H1 (cell line): ENCODE data around the gene CARD18. TPM values are rescaled to one million over a fixed set of nuclear protein-coding genes. Genes with fewer than 3 reads are reported as not detected.

Experiments
- CTCF ChIA-PET: fragments of 300-600 bp; sonication (Branson Sonifier 250); formaldehyde crosslinking; loops from one replicate; lab custom pipeline; 2021; ENCODE audit not compliant: partially characterized antibody; lab: Charles Lee
- POLR2A ChIA-PET: fragments of 300-600 bp; sonication (Branson Sonifier 250); formaldehyde crosslinking; loops from one replicate; lab custom pipeline; 2021; ENCODE audit warnings: inconsistent platforms; ENCODE audit not compliant: partially characterized antibody; lab: Charles Lee
- DNase-seq, 2 experiments: peaks; one replicate each; pipeline versions ENCODE4 v3.0.0 to v3.0.0-alpha.2; 2010 to 2022; ENCODE audit warnings: low spot score in 2 of 2, low read depth in 1 of 2, mixed read lengths in 1 of 2
- FAIRE-seq: peaks from 2 replicates; lab custom pipeline; 2011; peaks lifted over from hg19 to GRCh38; lab: Jason Lieb, UNC
- H2AFZ ChIP-seq: 2 replicates; pipeline ENCODE4 v1.8.1; 2012; ENCODE audit warnings: low read length, inconsistent platforms
- H2AK5ac ChIP-seq: 2 replicates; pipeline ENCODE4 v1.6.1; 2013; ENCODE audit warnings: low read depth, low read length
- H2BK120ac ChIP-seq: replicated peaks from 2 replicates; pipeline ENCODE3; 2013; ENCODE audit warnings: low read depth, low read length, inconsistent platforms
- H2BK12ac ChIP-seq: 2 replicates; pipeline ENCODE4 v1.6.1; 2013; ENCODE audit warnings: low read depth, low read length
- H2BK15ac ChIP-seq: 2 replicates; pipeline ENCODE4 v1.6.1; 2013; ENCODE audit warnings: low read length
- H2BK20ac ChIP-seq: 2 replicates; pipeline ENCODE4 v1.6.1; 2013; ENCODE audit warnings: low read length
- H2BK5ac ChIP-seq: 2 replicates; pipeline ENCODE4 v1.6.1; 2013; ENCODE audit warnings: low read depth, low read length
- H3K14ac ChIP-seq: 2 replicates; pipeline ENCODE4 v1.6.1; 2013; ENCODE audit warnings: inconsistent platforms; ENCODE audit not compliant: insufficient read length
- H3K18ac ChIP-seq: 2 replicates; pipeline ENCODE4 v1.6.1; 2013; ENCODE audit warnings: low read length; ENCODE audit errors: extremely low read depth
- H3K23ac ChIP-seq: 2 replicates; pipeline ENCODE4 v1.6.1; 2013; ENCODE audit warnings: inconsistent platforms; ENCODE audit not compliant: insufficient read length
- H3K23me2 ChIP-seq: 2 replicates; pipeline ENCODE4 v1.6.1; 2013; ENCODE audit warnings: low read depth, low read length
- H3K27ac ChIP-seq: 2 replicates; pipeline ENCODE4 v1.6.1; 2011; ENCODE audit warnings: low read depth, low read length, inconsistent platforms
- H3K27me3 ChIP-seq, 4 experiments: replicated peaks in 1 of 4; 1 replicate in 1 of 4; 2 replicates in 3 of 4; pipeline versions ENCODE4 v1.6.1 to v1.8.1; 2011 to 2013; ENCODE audit warnings: low read length in 3 of 4, mild to moderate bottlenecking in 3 of 4, inconsistent platforms in 2 of 4, mixed read lengths in 2 of 4, moderate library complexity in 1 of 4; ENCODE audit not compliant: control insufficient read depth in 3 of 4, insufficient read depth in 3 of 4; ENCODE audit errors: extremely low read depth in 1 of 4
- H3K36me3 ChIP-seq, 4 experiments: 2 replicates each; pipeline versions ENCODE4 v1.6.1 to v1.8.1; 2011 to 2013; ENCODE audit warnings: mild to moderate bottlenecking in 4 of 4, low read length in 3 of 4, moderate library complexity in 2 of 4, control low read depth in 1 of 4, inconsistent platforms in 1 of 4; ENCODE audit not compliant: insufficient read depth in 4 of 4, control insufficient read depth in 2 of 4
- H3K4ac ChIP-seq: replicated peaks from 2 replicates; pipeline ENCODE3; 2013; ENCODE audit warnings: low read length, low read depth, mixed read lengths, inconsistent platforms; ENCODE audit not compliant: insufficient read length
- H3K4me1 ChIP-seq, 4 experiments: replicated peaks in 1 of 4; 1 replicate in 1 of 4; 2 replicates in 3 of 4; pipeline versions ENCODE4 v1.6.1 to v1.8.1; 2011 to 2013; ENCODE audit warnings: low read length in 3 of 4, inconsistent platforms in 2 of 4, mixed read lengths in 1 of 4; ENCODE audit not compliant: insufficient read depth in 4 of 4, control insufficient read depth in 3 of 4
- H3K4me2 ChIP-seq, 2 experiments: 2 replicates each; pipeline versions ENCODE4 v1.6.1 to v1.8.1; 2011 to 2013; ENCODE audit warnings: low read depth in 2 of 2, low read length in 2 of 2, control low read depth in 1 of 2, inconsistent platforms in 1 of 2, mild to moderate bottlenecking in 1 of 2; ENCODE audit not compliant: insufficient read depth in 1 of 2
- H3K4me3 ChIP-seq, 4 experiments: fragments of 200-600, 300-600 bp in 1 of 4; sonication (generic), shearing (Covaris generic), sonication (Bioruptor Twin) in 1 of 4; 2 replicates each; pipeline versions ENCODE4 v1.5.1 to v1.8.1; 2011 to 2016; ENCODE audit warnings: low read length in 4 of 4, low read depth in 3 of 4, control low read depth in 2 of 4, inconsistent platforms in 2 of 4, mild to moderate bottlenecking in 2 of 4, mixed read lengths in 1 of 4, moderate library complexity in 1 of 4; ENCODE audit not compliant: insufficient read depth in 2 of 4; ENCODE audit errors: extremely low read depth in 1 of 4
- H3K56ac ChIP-seq: replicated peaks from 2 replicates; pipeline ENCODE3; 2013; ENCODE audit warnings: low read depth, mild to moderate bottlenecking, mixed read lengths, low read length, inconsistent platforms; ENCODE audit not compliant: insufficient read length
- H3K79me1 ChIP-seq: 2 replicates; pipeline ENCODE4 v1.6.1; 2013; ENCODE audit warnings: low read depth, low read length, control low read depth
- H3K79me2 ChIP-seq, 2 experiments: 2 replicates each; pipeline versions ENCODE4 v1.6.1 to v1.8.1; 2012 to 2013; ENCODE audit warnings: low read length in 2 of 2, mild to moderate bottlenecking in 2 of 2, inconsistent platforms in 1 of 2; ENCODE audit not compliant: insufficient read depth in 2 of 2, control insufficient read depth in 1 of 2
- H3K9ac ChIP-seq, 4 experiments: replicated peaks in 1 of 4; 1 replicate in 1 of 4; 2 replicates in 3 of 4; pipeline versions ENCODE4 v1.6.1 to v1.8.1; 2011 to 2013; ENCODE audit warnings: low read depth in 3 of 4, low read length in 3 of 4, control low read depth in 2 of 4, mild to moderate bottlenecking in 2 of 4, moderate library complexity in 2 of 4, inconsistent platforms in 1 of 4; ENCODE audit errors: extremely low read depth in 1 of 4
- H3K9me3 ChIP-seq, 2 experiments: 2 replicates each; pipeline versions ENCODE4 v1.6.1 to v1.8.1; 2012 to 2013; ENCODE audit warnings: mild to moderate bottlenecking in 2 of 2, moderate library complexity in 2 of 2, control low read depth in 1 of 2, inconsistent platforms in 1 of 2, low read depth in 1 of 2, low read length in 1 of 2, mixed read lengths in 1 of 2; ENCODE audit not compliant: insufficient read depth in 2 of 2
- H4K20me1 ChIP-seq, 2 experiments: replicated peaks in 1 of 2; 2 replicates each; pipeline versions ENCODE3 to v1.8.1; 2011 to 2013; ENCODE audit warnings: inconsistent platforms in 2 of 2, low read length in 2 of 2, mild to moderate bottlenecking in 1 of 2; ENCODE audit not compliant: insufficient read depth in 2 of 2, control insufficient read depth in 1 of 2
- H4K5ac ChIP-seq: 2 replicates; pipeline ENCODE4 v1.6.1; 2013; ENCODE audit warnings: low read length, low read depth, mixed read lengths, inconsistent platforms; ENCODE audit not compliant: insufficient read length
- H4K8ac ChIP-seq: 2 replicates; pipeline ENCODE4 v1.8.0; 2013; ENCODE audit warnings: mild to moderate bottlenecking, moderate library complexity, low read length, inconsistent platforms; ENCODE audit not compliant: insufficient read depth; ENCODE audit errors: extremely low read depth
- H4K91ac ChIP-seq: replicated peaks from 2 replicates; pipeline ENCODE3; 2013; ENCODE audit warnings: low read length, mixed read lengths, inconsistent platforms; ENCODE audit not compliant: insufficient read length
- ATF3 ChIP-seq: IDR thresholded peaks from 2 replicates; pipeline ENCODE4 v1.6.1; 2011; ENCODE audit warnings: low read depth, mild to moderate bottlenecking, low read length; ENCODE audit not compliant: insufficient read depth
- BRCA1 ChIP-seq: IDR thresholded peaks from 2 replicates; pipeline ENCODE4 v1.6.1; 2012; ENCODE audit warnings: low read depth, low read length, improper control_type of control experiment
- CHD1 ChIP-seq: IDR thresholded peaks from 2 replicates; pipeline ENCODE4 v1.6.1; 2012; ENCODE audit warnings: low read depth, low read length, improper control_type of control experiment
- GABPA ChIP-seq: IDR thresholded peaks from 2 replicates; pipeline ENCODE4 v1.6.1; 2011; ENCODE audit warnings: mild to moderate bottlenecking, low read length, moderate library complexity, borderline replicate concordance; ENCODE audit not compliant: insufficient read depth
- MAX ChIP-seq: IDR thresholded peaks from 2 replicates; pipeline ENCODE4 v1.6.1; 2012; ENCODE audit warnings: inconsistent platforms
- POLR2A ChIP-seq, 2 experiments: IDR thresholded peaks; 1 replicate in 1 of 2; 2 replicates in 1 of 2; pipeline ENCODE4 v1.6.1; 2011; ENCODE audit warnings: low read depth in 2 of 2, low read length in 2 of 2, mild to moderate bottlenecking in 2 of 2; ENCODE audit errors: control extremely low read depth in 1 of 2
- RAD21 ChIP-seq, 2 experiments: IDR thresholded peaks in 1 of 2; conservative IDR thresholded peaks in 1 of 2; 2 replicates each; pipeline ENCODE4 v1.6.1; 2011; ENCODE audit warnings: low read depth in 2 of 2, low read length in 2 of 2, improper control_type of control experiment in 1 of 2, inconsistent platforms in 1 of 2, mild to moderate bottlenecking in 1 of 2, moderate library complexity in 1 of 2
- TAF1 ChIP-seq: IDR thresholded peaks from 2 replicates; pipeline ENCODE4 v1.6.1; 2011; ENCODE audit warnings: mild to moderate bottlenecking, low read depth, low read length
- YY1 ChIP-seq: IDR thresholded peaks from 2 replicates; pipeline ENCODE4 v1.6.1; 2011; ENCODE audit warnings: low read depth, mild to moderate bottlenecking, low read length
- WGBS, 2 experiments: shearing (Covaris generic) in 1 of 2; methylation state at CpG; one replicate each; pipeline versions ENCODE4 v1.1.6 to v1.1.7; 2013 to 2015; ENCODE audit warnings: low lambda C conversion rate in 2 of 2, mixed read lengths in 2 of 2, inconsistent platforms in 1 of 2, low coverage in 1 of 2, missing lambda C conversion rate in 1 of 2; ENCODE audit not compliant: insufficient replicate concordance in 2 of 2, insufficient coverage in 1 of 2, insufficient read length in 1 of 2; ENCODE audit errors: extremely low coverage in 1 of 2, missing lambda C conversion rate in 1 of 2; 5-methylcytosine and 5-hydroxymethylcytosine counted together
- polyA plus RNA-seq, 7 experiments: library from polyadenylated mRNA; depleted of rRNA in 3 of 7; stranded (reverse) in 5 of 7; unstranded in 2 of 7; fragments of >200 nt in 5 of 7; fragments of 200-250 nt in 2 of 7; gene quantifications; 1 replicate in 5 of 7; 2 replicates in 1 of 7; 4 replicates in 1 of 7; pipeline versions ENCODE4 v1.2.1 to v1.2.3, GENCODE V29; 2011 to 2013; ENCODE audit warnings: missing spikeins in 2 of 7, mixed read lengths in 2 of 7
- total RNA-seq: library from RNA; stranded (reverse); fragmentation: NEBNext Ultra II Directional; extraction: Animal tissue kit (Norgen Biotek cat#: 25700); gene quantifications from 2 replicates; pipeline ENCODE4 v1.2.1, GENCODE V29; 2021
- TF ChIP-seq, protein P1 (sequence below), 3 experiments: IDR thresholded peaks; 1 replicate in 2 of 3; 2 replicates in 1 of 3; pipeline versions ENCODE4 v1.5.1 to v1.6.1; 2011; ENCODE audit warnings: low read length in 3 of 3, mild to moderate bottlenecking in 3 of 3, inconsistent platforms in 2 of 3, low read depth in 1 of 3, moderate library complexity in 1 of 3; ENCODE audit not compliant: insufficient read depth in 1 of 3; ENCODE audit errors: control extremely low read depth in 1 of 3

CARD18 gene
- total and polyA plus RNA-seq, 2 of the 8 experiments (the other 6 are each of a cell fraction or from before 2014, with no cell fraction given) = not detected

DNA sequence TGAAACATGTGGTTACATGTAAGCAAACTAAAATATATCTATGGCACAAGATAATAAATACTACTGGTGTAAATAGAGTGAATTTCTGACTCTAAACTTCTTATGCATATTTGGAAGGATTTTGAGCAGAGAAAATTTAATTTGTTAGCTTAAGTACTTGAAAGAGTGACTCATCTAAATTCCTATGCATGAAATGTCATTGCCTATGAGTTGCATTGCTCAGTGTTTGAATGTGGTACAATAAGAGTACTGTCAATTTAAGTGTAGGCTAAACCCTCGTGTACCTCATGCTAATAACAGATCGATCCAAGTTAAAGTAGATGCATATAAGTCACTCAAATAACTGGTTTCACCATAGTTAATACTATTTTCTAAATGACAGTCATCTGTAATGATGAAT, 5.3 kb upstream of the CARD18 start (continued):
- no peak for TF ChIP-seq CHD1

DNA sequence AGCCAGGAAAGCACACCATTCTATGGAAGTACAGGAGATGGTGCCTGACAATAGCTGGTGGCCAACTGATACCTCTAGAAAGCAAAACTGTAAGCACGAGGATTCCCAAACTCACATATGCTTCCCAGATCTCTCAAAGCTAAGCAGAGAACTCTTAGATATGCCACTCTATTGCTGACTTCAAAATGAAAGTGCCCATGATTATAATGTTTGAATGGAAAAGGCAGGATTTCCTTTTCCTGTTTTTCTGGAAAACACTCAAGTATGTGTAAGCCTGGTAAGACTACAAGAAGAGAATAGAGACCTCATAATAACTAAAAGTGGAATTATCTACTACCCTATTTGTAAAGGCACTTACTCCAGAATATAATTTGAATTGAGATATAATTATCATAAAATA, 2.6 kb upstream of the CARD18 start:
- Histone ChIP-seq H2AK5ac (no peak overlapping the region), H2AFZ (no peak overlapping the region), H3K56ac (no peak overlapping the region), H3K79me2 (no peaks in the 10 kb centered on the region), H3K4me2 (no peak overlapping the region), H3K4ac (no peak overlapping the region), H3K4me1 (no peaks in the 10 kb centered on the region), H3K23me2 (no peaks in the 10 kb centered on the region), H3K79me1 (no peaks in the 10 kb centered on the region), H4K20me1 (no peaks in the 10 kb centered on the region), H3K36me3 (no peaks in the 10 kb centered on the region), H2BK20ac (no peak overlapping the region), H3K9me3 (no peaks in the 10 kb centered on the region), H4K5ac (no peak overlapping the region), H4K91ac (no peak overlapping the region), H3K9ac (no peak overlapping the region), H3K27ac (no peak overlapping the region), H3K27me3 (no peaks in the 10 kb centered on the region), H3K18ac (no peak overlapping the region), H2BK5ac (no peak overlapping the region), H2BK12ac (no peak overlapping the region), H2BK15ac (no peak overlapping the region), H4K8ac (no peak overlapping the region), H3K14ac (no peak overlapping the region), H3K23ac (no peak overlapping the region), H3K4me3 (no peak overlapping the region), H2BK120ac (no peak overlapping the region)
- FAIRE-seq (no peak), DNase-seq (no peak)
- ChIA-PET CTCF (no interaction called here), POLR2A (no interaction called here)
- WGBS, 2 experiments = 79% methylated on average over 1 of the region's 1 CpG; no CpG with 5 or more reads in 1 of the 2 experiments
- TF ChIP-seq GABPA = no peak
- TF ChIP-seq POLR2A (IDR thresholded peaks at IDR 0.05; ENCODE audit: control extremely low read depth in 1 of 2, low read depth in 2 of 2, low read length in 2 of 2) = no peak
- no peak for TF ChIP-seq MAX
- TF ChIP-seq BRCA1 = no peak
- TF ChIP-seq, protein P1, sequence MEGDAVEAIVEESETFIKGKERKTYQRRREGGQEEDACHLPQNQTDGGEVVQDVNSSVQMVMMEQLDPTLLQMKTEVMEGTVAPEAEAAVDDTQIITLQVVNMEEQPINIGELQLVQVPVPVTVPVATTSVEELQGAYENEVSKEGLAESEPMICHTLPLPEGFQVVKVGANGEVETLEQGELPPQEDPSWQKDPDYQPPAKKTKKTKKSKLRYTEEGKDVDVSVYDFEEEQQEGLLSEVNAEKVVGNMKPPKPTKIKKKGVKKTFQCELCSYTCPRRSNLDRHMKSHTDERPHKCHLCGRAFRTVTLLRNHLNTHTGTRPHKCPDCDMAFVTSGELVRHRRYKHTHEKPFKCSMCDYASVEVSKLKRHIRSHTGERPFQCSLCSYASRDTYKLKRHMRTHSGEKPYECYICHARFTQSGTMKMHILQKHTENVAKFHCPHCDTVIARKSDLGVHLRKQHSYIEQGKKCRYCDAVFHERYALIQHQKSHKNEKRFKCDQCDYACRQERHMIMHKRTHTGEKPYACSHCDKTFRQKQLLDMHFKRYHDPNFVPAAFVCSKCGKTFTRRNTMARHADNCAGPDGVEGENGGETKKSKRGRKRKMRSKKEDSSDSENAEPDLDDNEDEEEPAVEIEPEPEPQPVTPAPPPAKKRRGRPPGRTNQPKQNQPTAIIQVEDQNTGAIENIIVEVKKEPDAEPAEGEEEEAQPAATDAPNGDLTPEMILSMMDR (IDR thresholded peaks at IDR 0.05; ENCODE audit: control extremely low read depth in 1 of 3, insufficient read depth in 1 of 3, low read depth in 1 of 3, low read length in 3 of 3) = no peak
- no peak for TF ChIP-seq TAF1
- no peak for TF ChIP-seq RAD21 (IDR thresholded peaks at IDR 0.05 in 1 of 2, conservative IDR thresholded peaks at IDR 0.05 in 1 of 2; ENCODE audit: low read depth in 2 of 2, low read length in 2 of 2)
- no peak for TF ChIP-seq YY1
- no peak for TF ChIP-seq ATF3
